Esophagus squamous epithelium (tissue), 4 donors: ENCODE data around the gene GDF11.

Experiments used
- POLR2A ChIP-seq, 4 donors: fragments of 450-650 bp; IDR thresholded peaks; one replicate each; pipeline ENCODE4 v1.6.1; 2017; ENCODE audit warnings: antibody characterized with exemption in 4 of 4, mild to moderate bottlenecking in 4 of 4, moderate library complexity in 3 of 4
- TF ChIP-seq, protein P1 (sequence below), 6 experiments: fragments of 450-650 bp in 4 of 6; fragments of 200-600 bp in 2 of 6; sonication (generic) in 2 of 6; IDR thresholded peaks; one replicate each; pipeline ENCODE4 v1.5.1; 2016 to 2019; ENCODE audit warnings: antibody characterized with exemption in 6 of 6, mild to moderate bottlenecking in 4 of 6, moderate library complexity in 4 of 6

DNA sequence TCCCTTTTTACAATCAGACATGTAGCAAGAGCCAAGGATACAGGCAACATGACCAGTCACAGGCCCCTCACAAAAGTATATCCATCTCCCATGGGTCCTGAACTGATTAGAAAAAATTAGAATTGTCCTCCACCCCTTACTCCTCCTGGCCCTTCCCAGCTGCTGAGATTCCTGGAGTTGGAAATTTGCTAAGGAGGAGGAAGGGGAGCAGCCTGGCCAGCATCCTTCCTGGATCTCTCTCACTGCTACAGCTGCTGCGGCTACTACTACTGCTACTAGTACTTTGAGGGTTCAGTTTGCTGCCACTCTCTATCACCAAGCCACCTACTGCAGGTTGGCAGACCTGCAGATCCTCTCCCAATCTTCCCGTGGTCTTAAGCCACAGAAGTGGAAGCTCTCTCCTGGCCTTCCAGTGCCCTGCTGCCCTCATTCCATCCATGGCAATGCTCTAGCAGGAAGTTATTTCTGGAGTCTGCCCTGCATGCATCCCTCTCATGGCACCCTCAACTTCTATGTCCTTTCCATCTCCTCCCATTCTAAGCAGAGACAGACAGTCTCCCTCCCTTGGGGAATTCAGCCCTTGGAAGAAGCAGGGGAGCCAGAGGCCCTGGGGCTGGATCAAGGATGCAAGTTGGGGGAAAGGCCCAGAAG is 36.2 kb upstream of the GDF11 start:
- TF ChIP-seq, protein P1, sequence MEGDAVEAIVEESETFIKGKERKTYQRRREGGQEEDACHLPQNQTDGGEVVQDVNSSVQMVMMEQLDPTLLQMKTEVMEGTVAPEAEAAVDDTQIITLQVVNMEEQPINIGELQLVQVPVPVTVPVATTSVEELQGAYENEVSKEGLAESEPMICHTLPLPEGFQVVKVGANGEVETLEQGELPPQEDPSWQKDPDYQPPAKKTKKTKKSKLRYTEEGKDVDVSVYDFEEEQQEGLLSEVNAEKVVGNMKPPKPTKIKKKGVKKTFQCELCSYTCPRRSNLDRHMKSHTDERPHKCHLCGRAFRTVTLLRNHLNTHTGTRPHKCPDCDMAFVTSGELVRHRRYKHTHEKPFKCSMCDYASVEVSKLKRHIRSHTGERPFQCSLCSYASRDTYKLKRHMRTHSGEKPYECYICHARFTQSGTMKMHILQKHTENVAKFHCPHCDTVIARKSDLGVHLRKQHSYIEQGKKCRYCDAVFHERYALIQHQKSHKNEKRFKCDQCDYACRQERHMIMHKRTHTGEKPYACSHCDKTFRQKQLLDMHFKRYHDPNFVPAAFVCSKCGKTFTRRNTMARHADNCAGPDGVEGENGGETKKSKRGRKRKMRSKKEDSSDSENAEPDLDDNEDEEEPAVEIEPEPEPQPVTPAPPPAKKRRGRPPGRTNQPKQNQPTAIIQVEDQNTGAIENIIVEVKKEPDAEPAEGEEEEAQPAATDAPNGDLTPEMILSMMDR (IDR thresholded peaks at IDR 0.05): no peak
- TF ChIP-seq POLR2A (IDR thresholded peaks at IDR 0.05): no peak
